Thyroid gland (tissue), 4 donors: ENCODE results near the gene THRB. TPM values are rescaled to one million over a fixed set of nuclear protein-coding genes. Genes with fewer than 3 reads are reported as not detected.

ENCODE experiments used
- DNase-seq, 2 donors: peaks; one replicate each; pipeline ENCODE4 v3.0.0-alpha.2; 2019
- H3K27ac ChIP-seq, 3 donors: fragments of 200-600 bp; sonication (generic); 1 replicate in 2 of 3; 2 replicates in 1 of 3; pipeline ENCODE4 v1.5.1; 2016 to 2019; ENCODE audit warnings: mild to moderate bottlenecking in 1 of 3, moderate library complexity in 1 of 3
- H3K27me3 ChIP-seq: fragments of 200-600 bp; sonication (generic); one replicate; pipeline ENCODE4 v1.5.1; 2019
- H3K36me3 ChIP-seq, 2 donors: fragments of 200-600 bp; sonication (generic); one replicate each; pipeline ENCODE4 v1.5.1; 2016 to 2019
- H3K4me1 ChIP-seq, 2 donors: fragments of 200-600 bp; sonication (generic); one replicate each; pipeline ENCODE4 v1.5.1; 2017 to 2019
- H3K4me3 ChIP-seq, 3 donors: fragments of 200-600 bp; sonication (generic); replicated peaks in 1 of 3; 1 replicate in 2 of 3; 2 replicates in 1 of 3; pipeline ENCODE4 v1.5.1; 2016; ENCODE audit warnings: mild to moderate bottlenecking in 1 of 3
- H3K9me3 ChIP-seq: fragments of 200-600 bp; sonication (generic); one replicate; pipeline ENCODE4 v1.5.1; 2017
- CTCF ChIP-seq, 6 experiments: fragments of 200-600 bp in 3 of 6; fragments of 450-650 bp in 3 of 6; sonication (generic) in 3 of 6; IDR thresholded peaks; one replicate each; pipeline ENCODE4 v1.5.1; 2016 to 2019; ENCODE audit warnings: antibody characterized with exemption in 6 of 6, mild to moderate bottlenecking in 2 of 6, inconsistent platforms in 1 of 6, moderate library complexity in 1 of 6
- POLR2A ChIP-seq, 2 donors: fragments of 450-650 bp; IDR thresholded peaks; one replicate each; pipeline ENCODE4 v1.6.1; 2017; ENCODE audit warnings: antibody characterized with exemption in 2 of 2, mild to moderate bottlenecking in 2 of 2, moderate library complexity in 1 of 2
- WGBS, 2 donors: methylation state at CpG; one replicate each; pipeline ENCODE4 v1.1.5; 2017; 5-methylcytosine and 5-hydroxymethylcytosine counted together
- intact Hi-C: fragments of 100-400 bp; cut with DNase I; formaldehyde crosslinking; loops from one replicate; pipeline ENCODE4 v1.15.1; 2023
- total RNA-seq, 4 donors: library from RNA; depleted of rRNA; stranded (reverse); fragments of >200 nt; gene quantifications; one replicate each; pipeline ENCODE4 v1.2.3, GENCODE V29; 2016

THRB gene
- total RNA-seq, 4 donors from 2014 or later = 11.1 to 33.2 (median 13.4) TPM

GRCh38 chr3:24502690-24503089 is 8.0 kb upstream of the THRB start:
- Histone ChIP-seq H3K27me3 (no peaks in the 10 kb centered on the region), H3K9me3 (no peaks in the 10 kb centered on the region), H3K27ac (no peak overlapping the region), H3K36me3 (no peaks in the 10 kb centered on the region), H3K4me3 (no peak overlapping the region), H3K4me1 (no peaks in the 10 kb centered on the region)
- TF ChIP-seq POLR2A (IDR thresholded peaks at IDR 0.05) = no peak
- no peak for TF ChIP-seq CTCF (IDR thresholded peaks at IDR 0.05)
- no peak for DNase-seq
- WGBS, 2 donors = 88 to 95% methylated on average over 1 of the region's 1 CpG
- intact Hi-C loops = no loop called here

GRCh38 chr3:24500806-24501205 is 6.2 kb upstream of the THRB start:
- 91 to 94% methylated on average over 1 of the region's 1 CpG for WGBS, 2 donors
- no peak for DNase-seq
- no peak overlapping the region for H3K27ac ChIP-seq
- no peaks in the 10 kb centered on the region for H3K36me3 ChIP-seq
- H3K9me3 ChIP-seq = no peaks in the 10 kb centered on the region
- H3K4me1 ChIP-seq = peaks cover 6 to 9% of the 10 kb centered on the region in 2 donors
- H3K4me3 ChIP-seq = no peak overlapping the region
- TF ChIP-seq CTCF (IDR thresholded peaks at IDR 0.05) = no peak
- H3K27me3 ChIP-seq = no peaks in the 10 kb centered on the region
- intact Hi-C loops = no loop called here

- TF ChIP-seq POLR2A (IDR thresholded peaks at IDR 0.05) (no peak), CTCF (IDR thresholded peaks at IDR 0.05) (no peak)
- WGBS, 2 donors = 84 to 94% methylated on average over 3 of the region's 3 CpGs
- no peaks in the 10 kb centered on the region for H3K9me3 ChIP-seq
- intact Hi-C loops = loop anchor here (10.0 kb wide), 2 partner anchors 235 to 505 kb away; no protein-coding TSS in a partner anchor
- H3K36me3 ChIP-seq = no peaks in the 10 kb centered on the region
- no peak overlapping the region for H3K4me3 ChIP-seq
- no peak for DNase-seq
- peaks cover 9 to 10% of the 10 kb centered on the region in 2 donors for H3K4me1 ChIP-seq
- no peak overlapping the region for H3K27ac ChIP-seq
- no peaks in the 10 kb centered on the region for H3K27me3 ChIP-seq
Observed at GRCh38 chr3:24499991-24500390, 5.3 kb upstream of the THRB start.

GRCh38 chr3:24498796-24499195 is 4.1 kb upstream of the THRB start:
- Histone ChIP-seq H3K4me3 (no peak overlapping the region), H3K36me3 (no peaks in the 10 kb centered on the region), H3K27ac (no peak overlapping the region), H3K9me3 (no peaks in the 10 kb centered on the region), H3K4me1 (peaks cover 9 to 10% of the 10 kb centered on the region in 2 donors), H3K27me3 (no peaks in the 10 kb centered on the region)
- no peak for DNase-seq
- WGBS, 2 donors = 93% methylated on average over 2 of the region's 2 CpGs
- intact Hi-C loops = loop anchor here (10.0 kb wide), 2 partner anchors 234 to 504 kb away; no protein-coding TSS in a partner anchor
- TF ChIP-seq POLR2A (IDR thresholded peaks at IDR 0.05) (no peak), CTCF (IDR thresholded peaks at IDR 0.05) (no peak)

- no peak overlapping the region for H3K4me3 ChIP-seq
- peaks cover 9 to 10% of the 10 kb centered on the region in 2 donors for H3K4me1 ChIP-seq
- no peak for TF ChIP-seq CTCF (IDR thresholded peaks at IDR 0.05)
- TF ChIP-seq POLR2A (IDR thresholded peaks at IDR 0.05) = no peak
- no peak overlapping the region for H3K27ac ChIP-seq
- intact Hi-C loops = loop anchor here (10.0 kb wide), 2 partner anchors 234 to 504 kb away; no protein-coding TSS in a partner anchor
- WGBS, 2 donors = 89 to 93% methylated on average over 2 of the region's 2 CpGs
- DNase-seq = no peak
- no peaks in the 10 kb centered on the region for H3K36me3 ChIP-seq
- no peaks in the 10 kb centered on the region for H3K9me3 ChIP-seq
- no peaks in the 10 kb centered on the region for H3K27me3 ChIP-seq
Observed at GRCh38 chr3:24498391-24498790, 3.7 kb upstream of the THRB start.
